Activated CD4-positive, alpha-beta T cell treated with anti-CD3 and anti-CD28 coated beads for 36 hours (primary cell): ENCODE data around the gene PUSL1. TPM values are rescaled to one million over a fixed set of nuclear protein-coding genes. Genes with fewer than 3 reads are reported as not detected.

Experiments
- ATAC-seq: fragments of 200-7000 bp; cut with Tn5 transposase; one replicate; pipeline ENCODE4 v1.10.0; 2021; ENCODE audit warnings: mild to moderate bottlenecking, moderate library complexity
- CTCF ChIA-PET: fragments of 350-600 bp; sonication (Branson Sonifier 250); formaldehyde crosslinking; loops from one replicate; lab custom pipeline; 2021; ENCODE audit warnings: antibody characterized with exemption; lab: Charles Lee
- POLR2A ChIA-PET: fragments of 350-600 bp; sonication (Branson Sonifier 250); formaldehyde crosslinking; loops from one replicate; lab custom pipeline; 2021; ENCODE audit warnings: antibody characterized with exemption, inconsistent platforms; lab: Charles Lee
- DNase-seq: peaks from one replicate; pipeline ENCODE4 v3.0.0-alpha.2; 2020
- H3K27ac Mint-ChIP-seq: one replicate; pipeline ENCODE4 v1.8.0; 2021; ENCODE audit warnings: mixed read lengths
- H3K27me3 Mint-ChIP-seq: one replicate; pipeline ENCODE4 v1.8.0; 2021; ENCODE audit warnings: mixed read lengths
- H3K36me3 Mint-ChIP-seq: one replicate; pipeline ENCODE4 v1.8.0; 2021; ENCODE audit warnings: low read depth, mixed read lengths
- H3K4me1 Mint-ChIP-seq: one replicate; pipeline ENCODE4 v1.8.0; 2021; ENCODE audit warnings: mixed read lengths
- H3K4me3 Mint-ChIP-seq: one replicate; pipeline ENCODE4 v1.8.0; 2021; ENCODE audit warnings: mild to moderate bottlenecking, moderate library complexity, mixed read lengths
- H3K9me3 Mint-ChIP-seq: one replicate; pipeline ENCODE4 v1.8.0; 2021; ENCODE audit warnings: low read depth, mixed read lengths
- intact Hi-C, 2 experiments: fragments of 100-400 bp; cut with DNase I in 1 of 2; cut with micrococcal nuclease in 1 of 2; formaldehyde crosslinking; loops; one replicate each; pipeline versions ENCODE4 v1.14.2 to v1.15.1; 2022 to 2024; cut with DNase I, micrococcal nuclease
- total RNA-seq, 2 experiments: library from RNA; stranded (reverse); gene quantifications; one replicate each; pipeline ENCODE4 v1.2.3, GENCODE V29; 2021

PUSL1 gene
- total RNA-seq, 2 experiments from 2014 or later: 13.7 to 18.0 TPM

- CTCF ChIA-PET: interaction anchor here (1.0 kb wide), 1 partner anchor 38 kb away, joined by 3 read pairs; the partner anchor contains the start of gene AURKAIP1
- peak; percentile 72 for DNase-seq
- intact Hi-C loops: loop anchor here in 1 of 2 experiments (1.0 kb wide), 1 partner anchor 13 kb away; the partner anchor contains the start of genes CPTP and INTS11
Observed at GRCh38 chr1:1337793-1338147, 29.4 kb downstream of the PUSL1 start.

DNA sequence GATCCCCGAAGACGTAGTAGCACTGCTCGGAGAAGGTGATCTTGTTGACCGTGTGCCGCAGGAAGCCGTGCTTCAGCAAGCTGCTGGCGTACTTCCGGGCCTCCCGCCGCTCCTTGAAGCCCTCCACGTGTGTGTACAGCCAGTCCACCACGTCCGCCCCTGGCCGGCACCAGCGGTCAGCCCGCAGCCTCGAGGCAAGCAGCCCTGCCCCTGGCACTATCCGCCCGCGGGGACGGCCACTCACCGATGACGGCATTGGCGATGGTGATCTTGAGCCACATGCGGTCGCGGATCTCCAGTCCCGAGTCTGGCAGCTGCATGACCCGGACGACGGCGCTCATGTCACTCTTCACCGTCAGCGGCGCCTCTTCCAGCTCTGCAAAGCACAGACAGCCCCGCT is 29.9 kb downstream of the PUSL1 start:
- peaks cover 11% of the 10 kb centered on the region for H3K36me3 Mint-ChIP-seq
- no peak for ATAC-seq
- no peak overlapping the region for H3K27ac Mint-ChIP-seq
- DNase-seq: no peak
- no peaks in the 10 kb centered on the region for H3K4me1 Mint-ChIP-seq
- H3K9me3 Mint-ChIP-seq: no peaks in the 10 kb centered on the region
- no peaks in the 10 kb centered on the region for H3K27me3 Mint-ChIP-seq
- ChIA-PET CTCF (interaction anchor here (1.0 kb wide), 1 partner anchor 37 kb away, joined by 3 read pairs; the partner anchor contains the start of gene AURKAIP1), POLR2A (no interaction called here)
- intact Hi-C loops: no loop called here
- H3K4me3 Mint-ChIP-seq: no peak overlapping the region

More at GRCh38 chr1:1337793-1338147, 29.4 kb downstream of the PUSL1 start:
- Mint-ChIP-seq H3K4me1 (no peaks in the 10 kb centered on the region), H3K9me3 (no peaks in the 10 kb centered on the region), H3K27me3 (no peaks in the 10 kb centered on the region), H3K36me3 (peaks cover 11% of the 10 kb centered on the region), H3K4me3 (no peak overlapping the region), H3K27ac (no peak overlapping the region)
- POLR2A ChIA-PET: no interaction called here
- peak; percentile 83 for ATAC-seq

DNA sequence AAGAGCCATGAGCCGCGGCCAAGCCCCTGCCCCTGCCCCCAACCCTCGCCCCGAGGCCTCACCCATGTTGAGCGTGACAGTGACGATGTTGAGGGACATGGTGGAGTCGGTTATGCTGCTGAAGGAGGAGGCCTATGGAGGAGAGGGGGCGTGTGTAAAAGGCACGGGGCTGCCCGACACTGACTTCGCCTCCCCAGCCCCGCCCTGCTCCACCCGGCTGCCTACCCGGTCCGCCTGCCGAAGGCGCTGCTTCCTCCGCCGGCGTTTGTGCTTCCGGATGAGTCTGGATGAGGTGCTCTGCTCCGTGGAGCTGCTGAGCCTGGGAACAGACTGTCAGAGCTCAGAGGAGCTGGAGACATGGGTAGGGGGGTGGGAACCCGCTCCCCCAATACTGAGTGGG is 31.8 kb downstream of the PUSL1 start:
- H3K27ac Mint-ChIP-seq: no peak overlapping the region
- no peak overlapping the region for H3K4me3 Mint-ChIP-seq
- CTCF ChIA-PET: interaction anchor here (0.7 kb wide), 1 partner anchor 69 kb away, joined by 3 read pairs; no protein-coding TSS in a partner anchor
- H3K9me3 Mint-ChIP-seq: no peaks in the 10 kb centered on the region
- peaks cover 11% of the 10 kb centered on the region for H3K36me3 Mint-ChIP-seq
- ATAC-seq: no peak
- H3K27me3 Mint-ChIP-seq: no peaks in the 10 kb centered on the region
- POLR2A ChIA-PET: no interaction called here
- DNase-seq: no peak
- peaks cover 5% of the 10 kb centered on the region for H3K4me1 Mint-ChIP-seq
- intact Hi-C loops: no loop called here

DNA sequence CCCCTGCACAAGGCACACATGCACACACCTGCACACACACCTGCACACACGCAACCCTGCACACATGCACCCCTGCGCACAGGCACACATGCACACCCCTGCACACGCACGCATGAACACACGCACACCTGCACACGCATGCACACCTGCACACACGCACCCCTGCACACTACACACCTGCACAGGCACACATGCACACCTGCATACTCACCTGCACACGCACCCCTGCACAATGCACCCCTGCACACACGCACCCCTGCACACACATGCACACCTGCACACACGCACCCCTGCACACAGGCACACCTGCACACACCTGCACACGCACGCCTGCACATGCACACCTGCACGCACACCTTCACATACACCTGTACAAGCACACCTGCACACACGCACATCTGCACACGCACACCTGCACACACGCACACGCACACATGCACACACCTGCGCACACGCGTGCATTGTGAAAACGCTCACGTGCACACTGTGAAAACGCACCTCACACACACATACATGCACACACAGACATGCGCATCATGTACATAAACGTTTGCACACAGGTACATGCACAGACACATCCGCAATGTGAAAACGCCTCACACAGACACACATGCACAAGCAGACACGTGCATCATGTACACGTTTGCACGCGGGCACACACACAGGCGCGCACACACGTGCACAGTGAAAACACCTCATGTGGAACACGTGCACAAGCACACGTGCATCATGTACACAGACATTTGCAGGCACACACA is 32.6 kb downstream of the PUSL1 start:
- H3K36me3 Mint-ChIP-seq: peaks cover 11% of the 10 kb centered on the region
- no peak overlapping the region for H3K27ac Mint-ChIP-seq
- ATAC-seq (no peak), DNase-seq (no peak)
- no peaks in the 10 kb centered on the region for H3K27me3 Mint-ChIP-seq
- ChIA-PET CTCF (interaction anchor here (0.7 kb wide), 1 partner anchor 69 kb away, joined by 3 read pairs; no protein-coding TSS in a partner anchor), POLR2A (no interaction called here)
- H3K9me3 Mint-ChIP-seq: no peaks in the 10 kb centered on the region
- H3K4me1 Mint-ChIP-seq: peaks cover 5% of the 10 kb centered on the region
- H3K4me3 Mint-ChIP-seq: no peak overlapping the region
- intact Hi-C loops: no loop called here

- H3K27me3 Mint-ChIP-seq: no peaks in the 10 kb centered on the region
- no peak overlapping the region for H3K4me3 Mint-ChIP-seq
- no peak overlapping the region for H3K27ac Mint-ChIP-seq
- ATAC-seq (no peak), DNase-seq (no peak)
- intact Hi-C loops: no loop called here
- CTCF ChIA-PET: no interaction called here
- H3K36me3 Mint-ChIP-seq: peaks cover 11% of the 10 kb centered on the region
- H3K4me1 Mint-ChIP-seq: peaks cover 8% of the 10 kb centered on the region
- POLR2A ChIA-PET: no interaction called here
- no peaks in the 10 kb centered on the region for H3K9me3 Mint-ChIP-seq
Observed at GRCh38 chr1:1341549-1342021, 33.2 kb downstream of the PUSL1 start.

DNA sequence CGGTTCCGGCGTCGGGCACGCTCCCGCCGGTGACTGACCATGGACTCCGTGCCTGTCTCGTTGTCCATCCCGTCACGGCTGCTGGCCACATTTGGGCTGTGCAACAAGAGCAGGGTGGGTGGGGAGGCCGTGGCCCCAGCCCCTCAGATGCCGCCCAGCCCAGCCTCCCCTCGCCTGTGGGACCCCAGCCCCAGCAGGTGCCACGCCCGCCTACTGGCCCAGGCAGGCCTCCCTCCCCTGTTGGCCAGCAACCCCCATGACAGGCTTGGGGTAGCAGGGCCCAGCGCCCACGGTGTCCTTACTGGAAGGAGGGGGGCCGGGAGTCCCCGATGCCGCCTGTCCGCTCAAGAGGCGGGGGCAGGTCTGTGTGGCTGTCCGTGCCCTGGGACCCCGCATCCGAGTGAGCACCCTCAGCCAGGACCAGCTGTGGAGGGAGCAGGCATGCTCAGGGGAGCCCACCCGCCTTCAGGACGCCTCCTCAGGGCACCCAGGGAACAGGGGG is 33.7 kb downstream of the PUSL1 start:
- Mint-ChIP-seq H3K36me3 (peaks cover 11% of the 10 kb centered on the region), H3K27me3 (no peaks in the 10 kb centered on the region), H3K27ac (no peak overlapping the region), H3K9me3 (no peaks in the 10 kb centered on the region), H3K4me3 (no peak overlapping the region), H3K4me1 (peaks cover 13% of the 10 kb centered on the region)
- DNase-seq: no peak
- intact Hi-C loops: no loop called here
- no peak for ATAC-seq
- ChIA-PET CTCF (no interaction called here), POLR2A (no interaction called here)

- H3K27me3 Mint-ChIP-seq: no peaks in the 10 kb centered on the region
- CTCF ChIA-PET: no interaction called here
- DNase-seq (no peak), ATAC-seq (no peak)
- peaks cover 11% of the 10 kb centered on the region for H3K36me3 Mint-ChIP-seq
- H3K27ac Mint-ChIP-seq: no peak overlapping the region
- peaks cover 18% of the 10 kb centered on the region for H3K4me1 Mint-ChIP-seq
- no peak overlapping the region for H3K4me3 Mint-ChIP-seq
- intact Hi-C loops: no loop called here
- POLR2A ChIA-PET: no interaction called here
- no peaks in the 10 kb centered on the region for H3K9me3 Mint-ChIP-seq
Observed at GRCh38 chr1:1342584-1343115, 34.3 kb downstream of the PUSL1 start.

- no peaks in the 10 kb centered on the region for H3K27me3 Mint-ChIP-seq
- DNase-seq (no peak), ATAC-seq (no peak)
- no peaks in the 10 kb centered on the region for H3K9me3 Mint-ChIP-seq
- H3K4me1 Mint-ChIP-seq: peaks cover 20% of the 10 kb centered on the region
- CTCF ChIA-PET: no interaction called here
- no peak overlapping the region for H3K4me3 Mint-ChIP-seq
- H3K27ac Mint-ChIP-seq: no peak overlapping the region
- POLR2A ChIA-PET: no interaction called here
- intact Hi-C loops: no loop called here
- H3K36me3 Mint-ChIP-seq: peaks cover 11% of the 10 kb centered on the region
Observed at GRCh38 chr1:1343811-1344421, 35.5 kb downstream of the PUSL1 start.

DNA sequence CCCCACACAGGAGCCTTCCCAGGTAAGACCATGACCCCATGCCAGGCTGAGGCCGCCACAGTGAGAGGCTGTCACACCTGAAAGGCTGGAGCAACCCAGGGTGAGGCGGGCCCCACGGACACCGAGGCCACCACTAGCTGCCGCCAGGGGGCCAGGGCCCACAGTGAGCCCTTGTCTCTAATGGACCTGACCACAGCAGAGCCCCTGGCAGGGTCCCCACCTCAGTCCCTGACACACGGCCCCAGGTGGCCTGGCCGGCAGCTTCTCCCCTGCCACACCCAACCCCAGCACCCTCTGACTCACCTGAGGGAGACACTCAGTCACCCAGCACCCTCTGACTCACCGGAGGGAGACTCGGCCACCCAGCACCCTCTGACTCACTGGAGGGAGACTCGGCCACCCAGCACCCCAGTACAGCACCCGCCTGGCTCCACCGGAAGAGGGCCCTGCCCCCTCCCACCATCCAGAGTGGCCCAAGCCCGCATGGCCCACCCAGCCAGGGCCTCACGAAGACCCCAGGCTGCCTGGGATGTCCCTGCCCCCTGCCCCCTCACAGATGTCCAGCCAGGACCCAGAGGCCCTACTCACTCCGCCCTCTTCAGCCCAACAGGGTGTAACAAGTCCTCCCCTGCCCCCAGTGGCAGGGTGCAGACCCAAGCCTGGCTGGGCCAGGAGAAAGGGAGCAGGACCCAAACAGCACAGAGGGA is 36.4 kb downstream of the PUSL1 start:
- peaks cover 11% of the 10 kb centered on the region for H3K36me3 Mint-ChIP-seq

GRCh38 chr1:1345384-1345783 is 37.0 kb downstream of the PUSL1 start:
- Mint-ChIP-seq H3K4me1 (peaks cover 20% of the 10 kb centered on the region), H3K36me3 (peaks cover 11% of the 10 kb centered on the region), H3K4me3 (no peak overlapping the region), H3K27ac (no peak overlapping the region), H3K9me3 (no peaks in the 10 kb centered on the region), H3K27me3 (no peaks in the 10 kb centered on the region)
- ATAC-seq: no peak
- ChIA-PET CTCF (no interaction called here), POLR2A (no interaction called here)
- DNase-seq: no peak
- intact Hi-C loops: no loop called here

More for the DNA sequence above, 36.4 kb downstream of the PUSL1 start:
- intact Hi-C loops: no loop called here
- no peak overlapping the region for H3K27ac Mint-ChIP-seq
- peak; percentile 82 for DNase-seq
- H3K4me1 Mint-ChIP-seq: peaks cover 20% of the 10 kb centered on the region
- ChIA-PET POLR2A (no interaction called here), CTCF (no interaction called here)
- no peaks in the 10 kb centered on the region for H3K9me3 Mint-ChIP-seq
- ATAC-seq: peak; percentile 69
- H3K4me3 Mint-ChIP-seq: no peak overlapping the region
- no peaks in the 10 kb centered on the region for H3K27me3 Mint-ChIP-seq

DNA sequence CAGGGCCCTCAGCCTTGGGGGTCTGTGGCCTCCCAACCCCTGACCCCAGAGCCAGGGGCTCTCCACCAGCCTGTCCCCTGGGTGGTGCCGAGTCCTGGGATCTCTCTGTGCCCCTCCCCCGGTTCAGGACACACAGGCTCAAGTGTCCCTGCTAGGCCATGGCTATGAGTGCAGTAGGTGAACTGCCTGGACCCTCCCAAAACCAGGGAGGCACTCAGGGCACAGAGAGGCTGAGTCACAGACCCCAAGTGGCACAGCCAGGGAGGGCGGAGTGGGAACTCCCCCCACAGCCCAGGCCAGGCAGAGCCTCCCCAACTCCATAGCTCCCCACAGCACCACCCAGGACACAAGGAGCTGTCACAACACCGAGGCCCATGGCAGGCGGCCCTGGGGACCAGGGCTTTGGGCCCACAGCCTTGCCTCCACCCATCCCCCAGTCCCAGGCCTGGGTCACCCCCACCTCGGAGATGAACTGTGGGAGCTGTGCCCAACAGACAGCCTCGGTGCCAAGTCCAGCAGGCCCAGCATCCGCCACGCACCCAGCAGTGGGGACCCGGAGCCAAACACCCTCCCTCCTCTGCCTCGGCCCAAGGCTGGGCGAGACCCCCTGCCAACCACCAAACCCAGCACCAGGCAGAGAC is 37.6 kb downstream of the PUSL1 start:
- DNase-seq (no peak), ATAC-seq (no peak)
- Mint-ChIP-seq H3K27me3 (no peaks in the 10 kb centered on the region), H3K27ac (no peak overlapping the region), H3K4me1 (peaks cover 20% of the 10 kb centered on the region), H3K9me3 (no peaks in the 10 kb centered on the region), H3K36me3 (peaks cover 6% of the 10 kb centered on the region), H3K4me3 (no peak overlapping the region)
- CTCF ChIA-PET: no interaction called here
- intact Hi-C loops: no loop called here
- POLR2A ChIA-PET: interaction anchor here (0.7 kb wide), 1 partner anchor 14 kb away, joined by 3 read pairs; no protein-coding TSS in a partner anchor
